BJ (cell line): Measurements from ENCODE around the gene GRAMD4. TPM values are rescaled to one million over a fixed set of nuclear protein-coding genes. Genes with fewer than 3 reads are reported as not detected.

Experiments
- CTCF ChIA-PET: fragments of 350-600 bp; formaldehyde crosslinking; extraction: SDS; loops from one replicate; lab custom pipeline; 2021; ENCODE audit warnings: antibody characterized with exemption, inconsistent platforms; lab: Yijun Ruan, JAX
- POLR2A ChIA-PET: fragments of 300-600 bp; sonication (Branson Sonifier 250); formaldehyde crosslinking; extraction: SDS; loops from one replicate; lab custom pipeline; 2021; ENCODE audit warnings: antibody characterized with exemption; lab: Charles Lee
- DNase-seq: peaks from one replicate; pipeline ENCODE4 v3.0.0-alpha.2; 2011; ENCODE audit warnings: low read depth
- H3K27me3 ChIP-seq: 2 replicates; pipeline ENCODE4 v1.6.0; 2011; ENCODE audit warnings: low read length; ENCODE audit not compliant: control insufficient read depth, insufficient read depth
- H3K36me3 ChIP-seq: 2 replicates; pipeline ENCODE4 v1.5.1; 2011; ENCODE audit warnings: low read length; ENCODE audit not compliant: control insufficient read depth, insufficient read depth
- H3K4me3 ChIP-seq: 2 replicates; pipeline ENCODE4 v1.5.1; 2011; ENCODE audit warnings: low read depth, mild to moderate bottlenecking, control low read depth, low read length
- CTCF ChIP-seq: IDR thresholded peaks from 2 replicates; pipeline ENCODE4 v1.5.1; 2011; ENCODE audit warnings: low read depth, mild to moderate bottlenecking, control low read depth, inconsistent platforms, low read length, moderate library complexity; ENCODE audit not compliant: insufficient read depth
- polyA plus RNA-seq: library from polyadenylated mRNA; depleted of rRNA; stranded (reverse); fragments of >200 nt; gene quantifications from 2 replicates; pipeline ENCODE4 v1.2.3, GENCODE V29; 2011

GRAMD4 gene
- polyA plus RNA-seq, 1 experiment: 10.3 TPM

DNA sequence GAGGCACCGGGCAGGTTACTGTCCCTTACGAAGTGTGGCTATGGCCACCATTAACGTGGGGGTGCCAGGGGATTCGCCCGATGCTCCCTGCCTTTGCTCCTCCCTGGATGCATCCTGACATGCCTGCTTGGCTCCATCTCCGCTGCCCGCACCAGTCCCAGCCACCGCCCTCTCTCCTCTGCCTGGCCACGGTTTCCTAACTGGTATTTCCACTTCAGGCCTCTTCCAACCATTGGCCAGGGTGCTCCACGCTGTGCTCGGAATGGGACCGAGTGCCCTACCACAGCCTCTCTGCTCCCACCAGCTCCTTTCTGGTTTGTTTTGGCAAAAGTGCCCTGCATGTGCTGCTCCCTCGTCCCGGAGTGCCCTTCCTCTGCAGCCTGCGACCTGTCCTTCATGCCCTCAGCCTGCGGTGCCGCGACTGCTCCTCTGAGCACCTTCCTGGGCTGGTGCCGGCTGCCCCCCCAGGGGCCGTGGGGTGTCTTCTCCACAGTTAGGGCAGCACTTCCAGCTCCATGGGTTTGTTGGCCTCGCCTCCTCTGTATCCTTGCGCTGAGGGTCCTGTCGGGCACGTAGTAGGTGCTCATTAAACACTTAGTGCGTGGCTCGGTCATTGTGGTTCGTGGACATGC, 12.6 kb upstream of the GRAMD4 start:
- Histone ChIP-seq H3K4me3 (no peak overlapping the region), H3K27me3 (no peaks in the 10 kb centered on the region), H3K36me3 (no peaks in the 10 kb centered on the region)
- DNase-seq: no peak
- no peak for TF ChIP-seq CTCF
- ChIA-PET CTCF (no interaction called here), POLR2A (no interaction called here)

DNA sequence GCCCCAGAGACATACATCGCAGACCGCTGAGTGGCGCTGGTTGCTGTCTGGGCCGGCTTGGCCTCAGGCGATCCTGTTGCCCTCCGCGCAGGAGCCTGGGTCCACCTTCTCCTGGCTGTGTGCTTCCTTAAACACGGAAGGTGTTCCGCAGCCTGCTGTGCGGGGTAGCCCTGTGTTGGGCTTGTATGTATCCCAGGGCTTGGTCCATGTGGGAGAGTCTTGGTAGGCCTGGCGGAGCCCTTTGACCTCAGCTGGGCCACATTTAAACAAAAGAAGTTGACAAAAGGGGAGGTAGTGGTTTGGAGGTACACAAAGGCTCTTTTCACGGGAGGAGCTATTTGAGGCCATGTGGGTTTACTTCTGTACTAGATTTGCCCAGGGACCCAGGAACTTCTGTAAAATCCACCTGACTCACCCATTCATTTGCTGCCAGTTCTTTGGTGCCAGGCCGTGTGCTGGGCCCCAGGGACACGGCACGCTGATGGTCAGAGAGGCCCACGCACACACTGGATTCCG, 11.0 kb upstream of the GRAMD4 start:
- Histone ChIP-seq H3K36me3 (no peaks in the 10 kb centered on the region), H3K27me3 (no peaks in the 10 kb centered on the region), H3K4me3 (no peak overlapping the region)
- TF ChIP-seq CTCF: no peak
- ChIA-PET POLR2A (no interaction called here), CTCF (no interaction called here)
- no peak for DNase-seq

DNA sequence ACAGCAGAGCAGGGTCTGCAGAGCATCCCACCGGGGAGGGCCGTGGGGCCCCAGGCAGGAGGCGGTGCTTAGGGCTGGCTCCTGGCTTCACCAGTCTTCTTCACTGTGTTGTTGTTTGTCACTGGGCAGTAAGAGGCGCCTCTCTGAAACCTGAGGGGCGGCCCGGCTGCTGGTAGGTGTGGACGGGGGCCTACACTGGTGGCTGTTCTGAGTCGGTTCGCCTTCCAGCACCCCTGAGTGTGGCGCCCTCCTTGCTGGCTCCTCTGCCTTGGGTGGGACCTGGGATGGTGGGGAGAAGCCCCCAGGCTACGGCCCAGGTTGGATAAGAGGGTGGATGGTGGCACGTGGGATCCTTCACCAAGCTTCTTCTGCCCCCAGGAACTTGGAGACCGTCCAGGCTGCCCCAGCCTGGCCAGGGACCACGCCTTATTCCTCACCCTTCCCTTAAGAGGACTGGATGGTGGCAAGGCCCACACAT, 10.4 kb upstream of the GRAMD4 start:
- no peak for DNase-seq
- H3K27me3 ChIP-seq: no peaks in the 10 kb centered on the region
- H3K36me3 ChIP-seq: no peaks in the 10 kb centered on the region
- ChIA-PET CTCF (no interaction called here), POLR2A (no interaction called here)
- TF ChIP-seq CTCF: no peak
- H3K4me3 ChIP-seq: no peak overlapping the region

- DNase-seq: no peak
- H3K27me3 ChIP-seq: no peaks in the 10 kb centered on the region
- ChIA-PET POLR2A (no interaction called here), CTCF (no interaction called here)
- no peaks in the 10 kb centered on the region for H3K36me3 ChIP-seq
- TF ChIP-seq CTCF: no peak
- no peak overlapping the region for H3K4me3 ChIP-seq
Measured at GRCh38 chr22:46610356-46610755, 9.8 kb upstream of the GRAMD4 start.

DNA sequence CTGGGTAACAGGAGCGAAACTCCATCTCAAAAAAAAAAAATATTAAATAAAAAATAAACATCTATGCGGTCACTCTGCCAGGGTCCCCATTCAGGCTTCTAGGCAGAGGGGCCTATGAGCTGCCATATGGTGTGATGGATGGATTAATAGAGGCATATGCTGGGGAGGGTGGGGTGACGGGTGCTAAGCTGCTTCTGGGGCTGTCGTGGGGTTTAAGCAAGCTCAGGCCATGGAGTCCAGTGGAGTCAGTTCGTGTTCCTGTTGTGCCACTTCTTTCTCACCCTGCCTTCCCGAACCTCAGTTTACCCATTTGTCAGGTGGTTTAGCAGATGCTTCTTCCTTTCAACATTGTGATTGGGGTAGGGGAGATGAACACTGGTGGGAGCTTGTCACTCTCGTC, 9.0 kb upstream of the GRAMD4 start:
- TF ChIP-seq CTCF: no peak
- no peak for DNase-seq
- Histone ChIP-seq H3K27me3 (no peaks in the 10 kb centered on the region), H3K36me3 (no peaks in the 10 kb centered on the region), H3K4me3 (no peak overlapping the region)
- POLR2A ChIA-PET: no interaction called here
- CTCF ChIA-PET: interaction anchor here (0.7 kb wide), 1 partner anchor 12 kb away, joined by 4 read pairs; no protein-coding TSS in a partner anchor
